ENCODE data around the gene NLRC5. TPM values are rescaled to one million over a fixed set of nuclear protein-coding genes. Genes with fewer than 3 reads are reported as not detected.

Gene NLRC5
- total and polyA plus RNA-seq, 8 donors: 4.6 to 26.6 (median 9.9) TPM

DNA sequence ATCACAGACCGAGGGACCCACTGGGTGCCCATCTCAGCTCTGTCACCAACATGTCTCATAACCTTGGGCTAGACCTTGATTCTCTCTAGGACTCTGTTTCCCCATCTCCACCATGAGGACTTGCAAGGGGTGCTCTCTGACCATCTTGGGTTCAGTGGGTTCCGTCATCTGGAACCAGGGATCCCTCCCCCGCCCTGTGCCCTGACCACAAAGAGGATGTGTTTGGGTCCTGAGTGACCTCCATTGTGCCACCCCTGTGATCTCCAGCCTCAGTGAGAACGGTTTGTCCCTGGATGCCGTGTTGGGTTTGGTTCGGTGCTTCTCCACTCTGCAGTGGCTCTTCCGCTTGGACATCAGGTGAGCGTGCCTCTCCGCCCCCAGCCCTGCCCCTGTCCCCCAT lies 53.9 kb downstream of the NLRC5 start:
- no peaks in the 10 kb centered on the region for H3K27me3 ChIP-seq
- H3K36me3 ChIP-seq: no peaks in the 10 kb centered on the region
- DNase-seq (no peak), ATAC-seq (no peak), FAIRE-seq (no peak)
- intact Hi-C loops (cut with DNase I): no loop called here
- no peak overlapping the region for H3K27ac ChIP-seq
- WGBS, 2 donors: 84 to 88% methylated on average over 9 of the region's 9 CpGs
- no peaks in the 10 kb centered on the region for H3K4me1 ChIP-seq
- H3K4me3 ChIP-seq: no peak overlapping the region
- no peaks in the 10 kb centered on the region for H3K9me3 ChIP-seq
- no peak for TF ChIP-seq CTCF (IDR thresholded peaks at IDR 0.05)

GRCh38 chr16:57044931-57045693 lies 55.8 kb downstream of the NLRC5 start:
- 67 to 73% methylated on average over 12 of the region's 12 CpGs for WGBS, 2 donors
- no peak for FAIRE-seq
- no peaks in the 10 kb centered on the region for H3K36me3 ChIP-seq

GRCh38 chr16:57045694-57046381 lies 56.5 kb downstream of the NLRC5 start:
- no peak overlapping the region for H3K4me3 ChIP-seq
- no peak for FAIRE-seq
- intact Hi-C loops (cut with DNase I): no loop called here

More at GRCh38 chr16:57044931-57045693, 55.8 kb downstream of the NLRC5 start:
- ATAC-seq: no peak
- Histone ChIP-seq H3K4me1 (no peaks in the 10 kb centered on the region), H3K4me3 (no peak overlapping the region), H3K27me3 (no peaks in the 10 kb centered on the region), H3K9me3 (no peaks in the 10 kb centered on the region), H3K27ac (no peak overlapping the region)
- intact Hi-C loops (cut with DNase I): no loop called here
- TF ChIP-seq CTCF (IDR thresholded peaks at IDR 0.05): no peak
- no peak for DNase-seq

DNA sequence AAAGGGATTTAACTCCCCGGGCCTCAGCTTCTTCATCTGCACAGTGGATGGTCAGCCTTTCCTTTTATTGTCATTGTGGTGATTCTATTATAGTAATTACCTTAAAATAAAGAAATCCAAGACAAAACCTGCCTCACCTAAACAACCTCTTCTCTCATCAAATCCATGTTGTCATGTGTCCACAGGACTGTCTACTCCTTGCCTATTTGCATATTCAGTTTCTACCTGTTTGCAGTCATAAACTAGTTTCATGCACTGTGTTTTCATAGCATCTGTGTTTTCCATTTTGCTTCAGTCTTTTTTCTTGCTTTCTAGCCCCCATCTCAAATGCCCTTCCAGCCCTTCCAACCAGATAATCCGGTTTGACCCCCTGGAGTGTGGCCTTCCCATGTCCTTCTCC lies 58.7 kb downstream of the NLRC5 start:
- H3K9me3 ChIP-seq: no peaks in the 10 kb centered on the region
- H3K4me1 ChIP-seq: no peaks in the 10 kb centered on the region
- FAIRE-seq (no peak), ATAC-seq (no peak), DNase-seq (no peak)
- H3K27ac ChIP-seq: no peak overlapping the region
- no peaks in the 10 kb centered on the region for H3K36me3 ChIP-seq
- 41 to 71% methylated on average over 2 of the region's 2 CpGs for WGBS, 2 donors
- H3K27me3 ChIP-seq: no peaks in the 10 kb centered on the region
- TF ChIP-seq CTCF (IDR thresholded peaks at IDR 0.05): no peak
- intact Hi-C loops (cut with DNase I): no loop called here
- H3K4me3 ChIP-seq: no peak overlapping the region

More at GRCh38 chr16:57045694-57046381, 56.5 kb downstream of the NLRC5 start:
- Histone ChIP-seq H3K9me3 (no peaks in the 10 kb centered on the region), H3K27me3 (no peaks in the 10 kb centered on the region), H3K36me3 (no peaks in the 10 kb centered on the region), H3K27ac (no peak overlapping the region), H3K4me1 (no peaks in the 10 kb centered on the region)
- DNase-seq: peak in 4 of 6 donors; percentile 35 to 66 (median 46)
- peak in 3 of 4 donors; percentile 78 to 84 (median 79) for ATAC-seq
- TF ChIP-seq CTCF (IDR thresholded peaks at IDR 0.05): peak in 3 of 4 donors; percentile 12 to 29 (median 25)
- 36 to 37% methylated on average over 13 of the region's 13 CpGs for WGBS, 2 donors

GRCh38 chr16:57049678-57050077 lies 60.3 kb downstream of the NLRC5 start:
- Histone ChIP-seq H3K9me3 (no peaks in the 10 kb centered on the region), H3K27ac (no peak overlapping the region), H3K27me3 (no peaks in the 10 kb centered on the region), H3K36me3 (no peaks in the 10 kb centered on the region), H3K4me3 (no peak overlapping the region), H3K4me1 (no peaks in the 10 kb centered on the region)
- FAIRE-seq: no peak
- ATAC-seq: no peak
- intact Hi-C loops (cut with DNase I): no loop called here
- TF ChIP-seq CTCF (IDR thresholded peaks at IDR 0.05): no peak
- no peak for DNase-seq
- 75 to 82% methylated on average over 4 of the region's 4 CpGs for WGBS, 2 donors

All from pancreas (tissue), 10 donors.